BJ (cell line): ENCODE data around the gene PPAN. TPM values are rescaled to one million over a fixed set of nuclear protein-coding genes. Genes with fewer than 3 reads are reported as not detected.

Source experiments
- CTCF ChIA-PET: fragments of 350-600 bp; formaldehyde crosslinking; extraction: SDS; loops from one replicate; lab custom pipeline; 2021; ENCODE audit warnings: antibody characterized with exemption, inconsistent platforms; lab: Yijun Ruan, JAX
- POLR2A ChIA-PET: fragments of 300-600 bp; sonication (Branson Sonifier 250); formaldehyde crosslinking; extraction: SDS; loops from one replicate; lab custom pipeline; 2021; ENCODE audit warnings: antibody characterized with exemption; lab: Charles Lee
- DNase-seq: peaks from one replicate; pipeline ENCODE4 v3.0.0-alpha.2; 2011; ENCODE audit warnings: low read depth
- H3K27me3 ChIP-seq: 2 replicates; pipeline ENCODE4 v1.6.0; 2011; ENCODE audit warnings: low read length; ENCODE audit not compliant: control insufficient read depth, insufficient read depth
- H3K36me3 ChIP-seq: 2 replicates; pipeline ENCODE4 v1.5.1; 2011; ENCODE audit warnings: low read length; ENCODE audit not compliant: control insufficient read depth, insufficient read depth
- H3K4me3 ChIP-seq: 2 replicates; pipeline ENCODE4 v1.5.1; 2011; ENCODE audit warnings: low read depth, mild to moderate bottlenecking, control low read depth, low read length
- polyA plus RNA-seq: library from polyadenylated mRNA; depleted of rRNA; stranded (reverse); fragments of >200 nt; gene quantifications from 2 replicates; pipeline ENCODE4 v1.2.3, GENCODE V29; 2011
- TF ChIP-seq, protein P1 (sequence below): IDR thresholded peaks from 2 replicates; pipeline ENCODE4 v1.5.1; 2011; ENCODE audit warnings: low read depth, mild to moderate bottlenecking, control low read depth, inconsistent platforms, low read length, moderate library complexity; ENCODE audit not compliant: insufficient read depth

The PPAN gene
- polyA plus RNA-seq, 1 experiment = 18.1 TPM

DNA sequence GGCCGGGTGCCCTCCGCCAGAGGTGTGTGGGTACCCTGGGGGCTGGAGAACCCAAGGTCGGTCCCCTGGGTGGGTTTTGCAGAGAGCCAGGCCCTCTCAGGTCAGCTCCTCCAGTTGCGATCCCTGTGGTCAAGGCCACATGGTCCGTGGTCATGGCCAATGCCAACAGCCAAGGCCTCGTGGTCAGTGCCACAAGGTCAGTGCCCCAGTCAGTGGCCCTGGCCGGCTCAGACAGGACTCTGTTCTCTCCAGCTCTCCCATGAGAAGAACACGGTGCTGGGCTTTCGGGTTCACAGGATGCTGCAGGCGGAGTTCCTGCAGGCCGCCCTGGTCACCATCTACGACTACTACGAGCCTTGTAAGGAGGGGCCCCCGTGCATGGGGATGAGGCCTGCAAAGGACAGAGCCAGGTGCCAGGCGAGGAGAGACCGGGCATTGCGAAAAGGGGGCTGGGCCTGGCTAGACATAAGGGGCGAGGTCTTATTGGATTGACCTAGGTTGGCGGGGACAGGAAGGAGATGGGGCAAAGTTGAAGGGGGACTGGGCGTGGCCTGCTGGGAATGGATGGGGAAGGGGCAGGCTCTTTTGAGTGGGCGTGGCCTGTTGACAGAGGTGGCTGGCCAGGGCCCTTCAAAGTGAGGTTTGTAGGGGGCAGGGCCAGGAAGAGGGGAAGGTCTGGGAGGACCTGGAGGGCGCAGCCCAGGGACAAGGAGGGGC, 35.3 kb upstream of the PPAN start:
- POLR2A ChIA-PET = no interaction called here
- Histone ChIP-seq H3K36me3 (no peaks in the 10 kb centered on the region), H3K27me3 (no peaks in the 10 kb centered on the region; the same call in 1 of the 2 replicates), H3K4me3 (no peak overlapping the region)
- CTCF ChIA-PET = interaction anchor here (2.1 kb wide), 1 partner anchor 43 kb away, joined by 9 read pairs; no protein-coding TSS in a partner anchor
- TF ChIP-seq, protein P1, sequence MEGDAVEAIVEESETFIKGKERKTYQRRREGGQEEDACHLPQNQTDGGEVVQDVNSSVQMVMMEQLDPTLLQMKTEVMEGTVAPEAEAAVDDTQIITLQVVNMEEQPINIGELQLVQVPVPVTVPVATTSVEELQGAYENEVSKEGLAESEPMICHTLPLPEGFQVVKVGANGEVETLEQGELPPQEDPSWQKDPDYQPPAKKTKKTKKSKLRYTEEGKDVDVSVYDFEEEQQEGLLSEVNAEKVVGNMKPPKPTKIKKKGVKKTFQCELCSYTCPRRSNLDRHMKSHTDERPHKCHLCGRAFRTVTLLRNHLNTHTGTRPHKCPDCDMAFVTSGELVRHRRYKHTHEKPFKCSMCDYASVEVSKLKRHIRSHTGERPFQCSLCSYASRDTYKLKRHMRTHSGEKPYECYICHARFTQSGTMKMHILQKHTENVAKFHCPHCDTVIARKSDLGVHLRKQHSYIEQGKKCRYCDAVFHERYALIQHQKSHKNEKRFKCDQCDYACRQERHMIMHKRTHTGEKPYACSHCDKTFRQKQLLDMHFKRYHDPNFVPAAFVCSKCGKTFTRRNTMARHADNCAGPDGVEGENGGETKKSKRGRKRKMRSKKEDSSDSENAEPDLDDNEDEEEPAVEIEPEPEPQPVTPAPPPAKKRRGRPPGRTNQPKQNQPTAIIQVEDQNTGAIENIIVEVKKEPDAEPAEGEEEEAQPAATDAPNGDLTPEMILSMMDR = no peak
- no peak for DNase-seq

DNA sequence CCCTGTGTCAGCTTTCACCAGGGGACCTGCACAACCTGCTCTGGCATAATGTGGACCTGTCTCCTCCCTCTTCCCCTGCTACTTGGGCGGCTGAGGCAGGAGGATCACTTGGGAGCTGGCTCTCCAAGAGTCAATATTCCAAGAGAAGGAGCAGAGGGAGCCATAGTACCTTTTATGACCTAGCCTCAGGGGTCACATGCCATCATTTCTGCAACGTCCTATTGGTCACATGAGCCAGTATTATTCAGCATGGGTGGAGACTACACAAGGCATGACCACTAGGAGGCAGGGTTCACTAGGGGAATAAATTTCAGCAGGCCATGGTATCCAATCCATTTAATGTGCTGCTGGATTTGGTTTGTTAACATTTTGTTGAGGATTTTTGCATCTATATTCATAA, 32.0 kb upstream of the PPAN start:
- Histone ChIP-seq H3K27me3 (no peaks in the 10 kb centered on the region; the same call in 1 of the 2 replicates), H3K36me3 (no peaks in the 10 kb centered on the region), H3K4me3 (no peak overlapping the region)
- DNase-seq = no peak
- ChIA-PET POLR2A (no interaction called here), CTCF (no interaction called here)
- TF ChIP-seq, protein P1 = 0 out of 2 replicates have a peak, but pooled peaks have one; percentile 17

DNA sequence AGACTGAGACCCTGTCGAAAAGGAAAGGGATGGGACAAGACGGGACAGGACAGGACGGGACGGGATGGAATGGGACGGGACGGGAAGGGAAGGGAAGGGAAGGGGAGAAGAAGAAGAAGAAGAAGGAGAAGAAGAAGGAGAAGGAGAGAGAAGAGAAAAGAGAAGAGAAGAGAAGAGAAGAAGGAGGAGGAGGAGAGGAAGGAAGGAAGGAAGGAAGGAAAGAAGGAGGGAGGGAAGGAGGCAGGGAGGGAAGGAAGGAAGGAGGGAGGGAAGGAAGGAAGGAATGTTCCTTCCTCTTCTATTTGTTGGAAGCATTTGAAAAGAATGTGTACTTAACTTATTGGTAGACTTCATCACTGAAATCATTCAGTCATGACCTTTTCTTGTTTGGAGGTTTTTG, 29.6 kb upstream of the PPAN start:
- Histone ChIP-seq H3K4me3 (no peak overlapping the region), H3K27me3 (no peaks in the 10 kb centered on the region; the same call in 1 of the 2 replicates), H3K36me3 (no peaks in the 10 kb centered on the region)
- no peak for DNase-seq
- POLR2A ChIA-PET = no interaction called here
- TF ChIP-seq, protein P1 = no peak
- CTCF ChIA-PET = interaction anchor here (1.0 kb wide), 1 partner anchor 29 kb away, joined by 4 read pairs; the partner anchor contains the start of gene PPAN

DNA sequence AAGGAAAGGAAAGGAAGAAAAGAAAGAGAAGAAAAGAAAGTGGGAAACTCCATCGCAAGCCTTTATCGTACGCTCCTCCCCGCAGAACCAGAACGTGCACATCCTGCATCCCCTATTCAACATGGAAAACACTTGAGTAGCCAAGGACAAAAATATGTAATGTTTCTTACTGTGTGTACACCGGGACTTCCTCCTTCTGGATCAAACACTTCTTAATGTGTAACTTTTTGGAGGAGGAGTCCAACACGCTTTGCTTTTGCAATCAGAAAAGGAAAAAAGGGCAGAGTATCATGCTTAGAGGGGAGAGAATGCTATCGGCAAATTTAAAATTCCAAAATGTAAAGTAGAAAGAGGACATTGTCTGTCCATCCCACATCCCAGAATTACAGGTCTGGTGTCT, 27.8 kb upstream of the PPAN start:
- ChIA-PET POLR2A (no interaction called here), CTCF (interaction anchor here (1.0 to 1.2 kb wide), 2 partner anchors 9 to 51 kb away, joined by 3 to 4 read pairs; no protein-coding TSS in a partner anchor)
- no peak overlapping the region for H3K4me3 ChIP-seq
- H3K36me3 ChIP-seq = no peaks in the 10 kb centered on the region
- H3K27me3 ChIP-seq = no peaks in the 10 kb centered on the region; the same call in 1 of the 2 replicates
- TF ChIP-seq, protein P1 = no peak
- DNase-seq = no peak

DNA sequence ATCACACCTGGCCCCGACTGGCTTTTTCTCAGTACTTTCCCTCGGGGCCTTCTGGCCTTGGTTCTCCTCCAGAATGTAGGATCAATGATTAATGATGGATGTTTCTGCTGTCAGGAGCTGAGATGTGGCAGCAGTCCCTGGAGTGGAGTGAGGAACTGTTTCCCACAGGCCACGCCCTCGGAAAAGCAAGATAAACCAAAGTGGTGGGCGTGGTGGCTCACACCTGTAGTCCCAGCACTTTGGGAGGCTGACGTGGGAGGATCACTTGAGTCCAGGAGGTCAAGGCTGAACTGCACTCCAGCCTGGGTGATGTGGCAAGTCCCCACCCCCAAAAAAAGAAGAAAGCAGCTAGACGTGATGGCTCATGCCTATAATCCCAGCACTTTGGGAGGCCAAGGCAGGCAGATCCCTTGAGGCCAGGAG, 27.1 kb upstream of the PPAN start:
- no peaks in the 10 kb centered on the region for H3K36me3 ChIP-seq
- ChIA-PET CTCF (interaction anchor here (1.3 kb wide), 1 partner anchor 42 kb away, joined by 4 read pairs; no protein-coding TSS in a partner anchor), POLR2A (no interaction called here)
- H3K27me3 ChIP-seq = no peaks in the 10 kb centered on the region; the same call in 1 of the 2 replicates
- TF ChIP-seq, protein P1 = no peak
- no peak for DNase-seq
- no peak overlapping the region for H3K4me3 ChIP-seq
